Mesenchymal stem cell (in vitro differentiated cells and primary cell): ENCODE measurements around the gene STK24.
A peak's percentile ranks its signal among the peaks of the same experiment; 100 is the strongest.

Experiments used
- DNase-seq: peaks from one replicate; pipeline ENCODE4 v3.0.0-alpha.2; 2013
- H2AFZ ChIP-seq: one replicate; pipeline ENCODE4 v1.6.1; 2013; ENCODE audit warnings: low read depth, mild to moderate bottlenecking, control low read depth, inconsistent platforms, low read length, moderate library complexity
- H2AK5ac ChIP-seq: 2 replicates; pipeline ENCODE4 v1.6.1; 2013; ENCODE audit warnings: low read length, moderate library complexity, mild to moderate bottlenecking, inconsistent platforms; ENCODE audit not compliant: severe bottlenecking
- H2BK120ac ChIP-seq: one replicate; pipeline ENCODE4 v1.6.1; 2013; ENCODE audit warnings: low read depth, mild to moderate bottlenecking, inconsistent platforms, low read length, moderate library complexity
- H2BK12ac ChIP-seq, 2 experiments: one replicate each; pipeline ENCODE4 v1.6.1; 2013; ENCODE audit warnings: inconsistent platforms in 2 of 2, low read length in 2 of 2, mild to moderate bottlenecking in 2 of 2, moderate library complexity in 2 of 2, control low read depth in 1 of 2
- H2BK15ac ChIP-seq: one replicate; pipeline ENCODE4 v1.6.1; 2013; ENCODE audit warnings: mild to moderate bottlenecking, low read depth, inconsistent platforms; ENCODE audit not compliant: poor library complexity, severe bottlenecking
- H2BK5ac ChIP-seq: 2 replicates; pipeline ENCODE4 v1.6.1; 2013; ENCODE audit warnings: low read depth, mild to moderate bottlenecking, low read length, control low read depth, inconsistent platforms; ENCODE audit not compliant: poor library complexity, severe bottlenecking
- H3K14ac ChIP-seq, 2 experiments: one replicate each; pipeline ENCODE4 v1.6.1; 2013; ENCODE audit warnings: inconsistent platforms in 2 of 2, low read length in 2 of 2, control low read depth in 1 of 2, mild to moderate bottlenecking in 1 of 2, moderate library complexity in 1 of 2
- H3K18ac ChIP-seq, 2 experiments: one replicate each; pipeline ENCODE4 v1.6.1; 2013; ENCODE audit warnings: inconsistent platforms in 2 of 2, low read length in 2 of 2, control low read depth in 1 of 2, low read depth in 1 of 2, mild to moderate bottlenecking in 1 of 2
- H3K23ac ChIP-seq, 2 experiments: one replicate each; pipeline ENCODE4 v1.6.1; 2013; ENCODE audit warnings: inconsistent platforms in 2 of 2, low read length in 2 of 2, mild to moderate bottlenecking in 2 of 2, moderate library complexity in 2 of 2, control low read depth in 1 of 2
- H3K27ac ChIP-seq: 2 replicates; pipeline ENCODE4 v1.5.1; 2013; ENCODE audit warnings: mild to moderate bottlenecking, moderate library complexity, low read length, control low read depth, inconsistent platforms; ENCODE audit not compliant: poor library complexity, severe bottlenecking
- H3K27me3 ChIP-seq, 2 experiments: 2 replicates each; pipeline versions ENCODE4 v1.6.1 to v1.7.0; 2013; ENCODE audit warnings: low read length in 2 of 2, mild to moderate bottlenecking in 2 of 2, moderate library complexity in 2 of 2, control low read depth in 1 of 2, inconsistent platforms in 1 of 2; ENCODE audit not compliant: control insufficient read depth in 1 of 2, insufficient read depth in 1 of 2
- H3K36me3 ChIP-seq, 2 experiments: 2 replicates each; pipeline versions ENCODE4 v1.6.1 to v1.7.0; 2013; ENCODE audit warnings: low read length in 2 of 2, control low read depth in 1 of 2, inconsistent platforms in 1 of 2, low read depth in 1 of 2, mild to moderate bottlenecking in 1 of 2; ENCODE audit not compliant: insufficient read depth in 2 of 2, control insufficient read depth in 1 of 2
- H3K4ac ChIP-seq, 2 experiments: one replicate each; pipeline ENCODE4 v1.6.1; 2013; ENCODE audit warnings: inconsistent platforms in 2 of 2, low read length in 2 of 2, mild to moderate bottlenecking in 2 of 2, moderate library complexity in 2 of 2, control low read depth in 1 of 2, low read depth in 1 of 2
- H3K4me1 ChIP-seq: 2 replicates; pipeline ENCODE4 v1.6.1; 2013; ENCODE audit warnings: low read depth, low read length, control low read depth; ENCODE audit not compliant: control insufficient read depth, insufficient read depth
- H3K4me2 ChIP-seq: 2 replicates; pipeline ENCODE4 v1.6.1; 2013; ENCODE audit warnings: low read length, mild to moderate bottlenecking, inconsistent platforms; ENCODE audit not compliant: poor library complexity, severe bottlenecking
- H3K4me3 ChIP-seq, 2 experiments: 2 replicates each; pipeline versions ENCODE4 v1.5.1 to v1.7.0; 2013; ENCODE audit warnings: low read length in 2 of 2, mild to moderate bottlenecking in 2 of 2, control low read depth in 1 of 2, low read depth in 1 of 2; ENCODE audit not compliant: insufficient read depth in 1 of 2
- H3K79me1 ChIP-seq: replicated peaks from 2 replicates; pipeline ENCODE4 v1.6.1; 2013; ENCODE audit warnings: mild to moderate bottlenecking, control low read depth, low read length, inconsistent platforms; ENCODE audit not compliant: poor library complexity, severe bottlenecking
- H3K9ac ChIP-seq: 2 replicates; pipeline ENCODE4 v1.7.0; 2013; ENCODE audit warnings: mild to moderate bottlenecking, low read length, moderate library complexity
- H3K9me3 ChIP-seq: 2 replicates; pipeline ENCODE4 v1.7.0; 2013; ENCODE audit warnings: mild to moderate bottlenecking, low read length; ENCODE audit not compliant: control insufficient read depth
- H4K8ac ChIP-seq: one replicate; pipeline ENCODE4 v1.6.1; 2013; ENCODE audit warnings: inconsistent platforms, mild to moderate bottlenecking, low read length, moderate library complexity
- H4K91ac ChIP-seq: one replicate; pipeline ENCODE4 v1.6.1; 2013; ENCODE audit warnings: mild to moderate bottlenecking, low read length, inconsistent platforms
- WGBS: methylation state at CpG from one replicate; pipeline ENCODE4 v1.1.7; 2013; ENCODE audit warnings: mixed read lengths; 5-methylcytosine and 5-hydroxymethylcytosine counted together

Gene STK24

GRCh38 chr13:98582947-98583346 is 6.0 kb upstream of the STK24 start:
- WGBS: 92% methylated on average over 6 of the region's 6 CpGs
- no peak overlapping the region for H3K4me2 ChIP-seq
- H2BK15ac ChIP-seq: no peak overlapping the region
- no peak overlapping the region for H3K27ac ChIP-seq
- no peak overlapping the region for H3K4ac ChIP-seq
- no peak overlapping the region for H3K14ac ChIP-seq
- H2BK12ac ChIP-seq: no peak overlapping the region
- no peak overlapping the region for H4K8ac ChIP-seq
- H4K91ac ChIP-seq: no peak overlapping the region
- H3K9ac ChIP-seq: peak overlapping the region; percentile 52
- DNase-seq: no peak
- H3K18ac ChIP-seq: no peak overlapping the region
- H3K9me3 ChIP-seq: no peaks in the 10 kb centered on the region
- peaks cover 6% of the 10 kb centered on the region for H3K4me1 ChIP-seq
- H3K79me1 ChIP-seq: peaks cover under 1% of the 10 kb centered on the region
- H2BK120ac ChIP-seq: no peak overlapping the region
- H3K23ac ChIP-seq: no peak overlapping the region
- no peak overlapping the region for H3K4me3 ChIP-seq
- no peaks in the 10 kb centered on the region for H3K27me3 ChIP-seq
- no peak overlapping the region for H2AK5ac ChIP-seq
- no peak overlapping the region for H2BK5ac ChIP-seq
- peaks cover 0 to 14% of the 10 kb centered on the region in 2 experiments for H3K36me3 ChIP-seq
- no peak overlapping the region for H2AFZ ChIP-seq

- Histone ChIP-seq H3K27ac (no peak overlapping the region), H3K27me3 (no peaks in the 10 kb centered on the region), H2AK5ac (no peak overlapping the region), H4K91ac (no peak overlapping the region), H2BK12ac (no peak overlapping the region), H3K9ac (peak overlapping the region; percentile 52), H3K4me2 (no peak overlapping the region), H3K14ac (no peak overlapping the region), H3K18ac (no peak overlapping the region), H4K8ac (no peak overlapping the region), H2BK120ac (no peak overlapping the region), H3K4me1 (peaks cover 10% of the 10 kb centered on the region), H3K4me3 (no peak overlapping the region), H3K9me3 (no peaks in the 10 kb centered on the region), H2BK15ac (no peak overlapping the region), H3K79me1 (peaks cover 2% of the 10 kb centered on the region), H3K23ac (no peak overlapping the region), H3K4ac (no peak overlapping the region), H3K36me3 (peaks cover 0 to 14% of the 10 kb centered on the region in 2 experiments), H2BK5ac (no peak overlapping the region), H2AFZ (no peak overlapping the region)
- 11% methylated on average over 2 of the region's 2 CpGs for WGBS
- peak; percentile 83 for DNase-seq
These were observed 5.2 kb upstream of the STK24 start for GRCh38 chr13:98581971-98582702.

GRCh38 chr13:98581381-98581780 is 4.5 kb upstream of the STK24 start:
- Histone ChIP-seq H2AK5ac (no peak overlapping the region), H3K23ac (no peak overlapping the region), H4K91ac (no peak overlapping the region), H2BK15ac (no peak overlapping the region), H3K4me1 (peaks cover 10% of the 10 kb centered on the region), H3K4me2 (no peak overlapping the region), H3K4ac (no peak overlapping the region), H3K9ac (peak overlapping the region; percentile 52), H3K18ac (no peak overlapping the region), H3K9me3 (no peaks in the 10 kb centered on the region), H4K8ac (no peak overlapping the region), H2BK5ac (no peak overlapping the region), H2AFZ (no peak overlapping the region), H2BK12ac (no peak overlapping the region), H3K27ac (no peak overlapping the region), H3K36me3 (peaks cover 0 to 14% of the 10 kb centered on the region in 2 experiments), H3K27me3 (no peaks in the 10 kb centered on the region), H2BK120ac (no peak overlapping the region), H3K79me1 (peaks cover 2% of the 10 kb centered on the region), H3K14ac (no peak overlapping the region), H3K4me3 (no peak overlapping the region)
- 100% methylated on average over 2 of the region's 2 CpGs for WGBS
- DNase-seq: no peak

- Histone ChIP-seq H3K4ac (no peak overlapping the region), H2BK5ac (no peak overlapping the region), H3K9ac (no peak overlapping the region), H3K79me1 (peaks cover 2% of the 10 kb centered on the region), H3K23ac (no peak overlapping the region), H3K36me3 (peaks cover 0 to 14% of the 10 kb centered on the region in 2 experiments), H2BK15ac (no peak overlapping the region), H3K14ac (no peak overlapping the region), H2BK12ac (no peak overlapping the region), H3K27me3 (no peaks in the 10 kb centered on the region), H3K9me3 (no peaks in the 10 kb centered on the region), H2AK5ac (no peak overlapping the region), H4K8ac (no peak overlapping the region), H3K27ac (no peak overlapping the region), H3K4me2 (no peak overlapping the region), H2AFZ (no peak overlapping the region), H2BK120ac (no peak overlapping the region), H4K91ac (no peak overlapping the region), H3K18ac (no peak overlapping the region), H3K4me1 (peaks cover 10% of the 10 kb centered on the region), H3K4me3 (no peak overlapping the region)
- no peak for DNase-seq
- WGBS: 96% methylated on average over 2 of the region's 2 CpGs
These were observed 3.5 kb upstream of the STK24 start for GRCh38 chr13:98580420-98580819.
